B cell (primary cell): ENCODE measurements around the gene TMEM14C.

Experiments
- EZH2 ChIP-seq: IDR thresholded peaks from 2 replicates; pipeline ENCODE4 v1.6.1; 2012; ENCODE audit warnings: borderline replicate concordance, low read depth, mild to moderate bottlenecking, moderate library complexity, low read length; ENCODE audit not compliant: insufficient read depth, poor library complexity, severe bottlenecking
- TF ChIP-seq, protein P1 (sequence below): fragments of 200-600 bp; IDR thresholded peaks from one replicate; pipeline ENCODE4 v1.8.0; 2022; ENCODE audit warnings: antibody characterized with exemption, mild to moderate bottlenecking

DNA sequence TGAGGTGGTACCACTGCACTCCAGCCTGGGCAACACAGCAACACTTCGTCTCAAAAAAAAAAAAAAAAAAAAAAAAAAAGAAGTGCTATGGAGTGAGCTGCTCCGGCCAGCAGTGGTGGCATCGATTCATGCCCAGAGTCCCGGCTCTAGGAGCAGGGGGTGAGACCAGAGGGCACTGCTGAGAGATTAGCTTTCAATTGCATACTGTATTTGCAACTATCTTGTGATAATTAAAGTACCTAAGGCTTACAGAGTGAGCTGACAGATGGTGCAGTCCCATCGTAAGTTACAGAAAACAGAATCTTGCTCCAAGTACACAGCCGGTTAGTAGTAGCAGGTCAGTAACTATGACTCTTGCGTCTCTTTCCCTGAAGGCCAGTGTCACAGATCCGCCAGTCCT, 56.2 kb downstream of the TMEM14C start:
- TF ChIP-seq, protein P1, sequence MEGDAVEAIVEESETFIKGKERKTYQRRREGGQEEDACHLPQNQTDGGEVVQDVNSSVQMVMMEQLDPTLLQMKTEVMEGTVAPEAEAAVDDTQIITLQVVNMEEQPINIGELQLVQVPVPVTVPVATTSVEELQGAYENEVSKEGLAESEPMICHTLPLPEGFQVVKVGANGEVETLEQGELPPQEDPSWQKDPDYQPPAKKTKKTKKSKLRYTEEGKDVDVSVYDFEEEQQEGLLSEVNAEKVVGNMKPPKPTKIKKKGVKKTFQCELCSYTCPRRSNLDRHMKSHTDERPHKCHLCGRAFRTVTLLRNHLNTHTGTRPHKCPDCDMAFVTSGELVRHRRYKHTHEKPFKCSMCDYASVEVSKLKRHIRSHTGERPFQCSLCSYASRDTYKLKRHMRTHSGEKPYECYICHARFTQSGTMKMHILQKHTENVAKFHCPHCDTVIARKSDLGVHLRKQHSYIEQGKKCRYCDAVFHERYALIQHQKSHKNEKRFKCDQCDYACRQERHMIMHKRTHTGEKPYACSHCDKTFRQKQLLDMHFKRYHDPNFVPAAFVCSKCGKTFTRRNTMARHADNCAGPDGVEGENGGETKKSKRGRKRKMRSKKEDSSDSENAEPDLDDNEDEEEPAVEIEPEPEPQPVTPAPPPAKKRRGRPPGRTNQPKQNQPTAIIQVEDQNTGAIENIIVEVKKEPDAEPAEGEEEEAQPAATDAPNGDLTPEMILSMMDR: no peak
- TF ChIP-seq EZH2: no peak
